Right lobe of liver (tissue), 6 donors: ENCODE measurements around the gene STXBP6. TPM values are rescaled to one million over a fixed set of nuclear protein-coding genes. Genes with fewer than 3 reads are reported as not detected.

Experiments
- ATAC-seq, 4 donors: fragments of 200-7000 bp; cut with Tn5 transposase; one replicate each; pipeline ENCODE4 v1.9.1; 2020; ENCODE audit warnings: mild to moderate bottlenecking in 4 of 4, moderate library complexity in 4 of 4
- DNase-seq, 3 donors: peaks; one replicate each; pipeline ENCODE4 v3.0.0-alpha.2; 2020
- H3K27ac ChIP-seq, 3 donors: fragments of 200-600 bp; one replicate each; pipeline ENCODE4 v1.8.0; 2022
- H3K27me3 ChIP-seq, 2 donors: fragments of 200-600 bp; one replicate each; pipeline ENCODE4 v1.8.0; 2022
- H3K36me3 ChIP-seq, 4 donors: fragments of 200-600 bp; sonication (generic) in 1 of 4; one replicate each; pipeline versions ENCODE4 v1.5.1 to v1.8.0; 2017 to 2022; ENCODE audit warnings: control low read depth in 1 of 4
- H3K4me1 ChIP-seq, 4 donors: fragments of 200-600 bp; sonication (generic) in 1 of 4; one replicate each; pipeline versions ENCODE4 v1.5.1 to v1.8.0; 2017 to 2022; ENCODE audit warnings: control low read depth in 1 of 4
- H3K4me3 ChIP-seq, 3 donors: fragments of 200-600 bp; one replicate each; pipeline ENCODE4 v1.8.0; 2022
- H3K9me3 ChIP-seq, 4 donors: fragments of 200-600 bp; sonication (generic) in 1 of 4; one replicate each; pipeline versions ENCODE4 v1.5.1 to v1.8.0; 2017 to 2022; ENCODE audit warnings: control low read depth in 1 of 4
- CTCF ChIP-seq, 4 donors: fragments of 200-600 bp in 3 of 4; fragments of 450-650 bp in 1 of 4; IDR thresholded peaks; one replicate each; pipeline versions ENCODE4 v1.5.1 to v1.8.0; 2016 to 2022; ENCODE audit warnings: antibody characterized with exemption in 4 of 4, mild to moderate bottlenecking in 2 of 4
- POLR2A ChIP-seq: fragments of 450-650 bp; IDR thresholded peaks from one replicate; pipeline ENCODE4 v1.6.1; 2017; ENCODE audit warnings: antibody characterized with exemption, mild to moderate bottlenecking
- WGBS: methylation state at CpG from one replicate; pipeline ENCODE4 v1.1.6; 2018; ENCODE audit warnings: low coverage, low lambda C conversion rate; ENCODE audit not compliant: insufficient coverage; ENCODE audit errors: missing lambda C conversion rate; 5-methylcytosine and 5-hydroxymethylcytosine counted together
- intact Hi-C, 2 donors: fragments of 100-400 bp; cut with DNase I; formaldehyde crosslinking; loops; one replicate each; pipeline versions ENCODE4 v1.11.2 to v1.14.1; 2022
- total RNA-seq, 6 experiments: library from RNA; depleted of rRNA in 2 of 6; stranded (reverse); fragments of >200 nt in 2 of 6; fragmentation: NEBNext Ultra II Directional in 3 of 6; extraction: Animal tissue kit (Norgen Biotek cat#: 25700) in 3 of 6; gene quantifications; one replicate each; pipeline versions ENCODE4 v1.1.0 to v1.2.4, GENCODE V29; 2016 to 2023
- donor health status: DM: no; HTN: yes; CAD: no.
- donor health status: DM: no; HTN: no; CAD: no.
- donor health status: DM: no; HTN: no; CAD: no.
- donor health status: DM: no; HTN: yes; CAD: no.
- donor health status: DM: no; HTN: yes; CAD: no.

The STXBP6 gene
- total RNA-seq, 6 experiments from 2014 or later: 0.55 to 1.7 (median 1.1) TPM

- DNase-seq: no peak
- intact Hi-C loops: no loop called here
- Histone ChIP-seq H3K27me3 (no peaks in the 10 kb centered on the region), H3K4me3 (no peak overlapping the region), H3K9me3 (no peaks in the 10 kb centered on the region), H3K4me1 (peaks cover 0 to 11% (median 0%) of the 10 kb centered on the region in 4 donors), H3K27ac (no peak overlapping the region), H3K36me3 (no peaks in the 10 kb centered on the region)
- 60% methylated on average over 2 of the region's 2 CpGs for WGBS
- ATAC-seq: no peak
- no peak for TF ChIP-seq CTCF (IDR thresholded peaks at IDR 0.05)
- TF ChIP-seq POLR2A: no peak
Observed at GRCh38 chr14:24915958-24916595, 133.9 kb downstream of the STXBP6 start.

GRCh38 chr14:24915403-24915921 lies 134.5 kb downstream of the STXBP6 start:
- intact Hi-C loops: no loop called here
- no peak for DNase-seq
- WGBS: 32% methylated on average over 1 of the region's 1 CpG
- Histone ChIP-seq H3K4me1 (peaks cover 0 to 17% (median 0%) of the 10 kb centered on the region in 4 donors), H3K36me3 (no peaks in the 10 kb centered on the region), H3K4me3 (no peak overlapping the region), H3K27ac (no peak overlapping the region), H3K27me3 (no peaks in the 10 kb centered on the region), H3K9me3 (no peaks in the 10 kb centered on the region)
- no peak for ATAC-seq
- no peak for TF ChIP-seq POLR2A
- no peak for TF ChIP-seq CTCF (IDR thresholded peaks at IDR 0.05)

GRCh38 chr14:24913746-24914145 lies 136.2 kb downstream of the STXBP6 start:
- 89% methylated on average over 1 of the region's 1 CpG for WGBS
- H3K27me3 ChIP-seq: no peaks in the 10 kb centered on the region
- TF ChIP-seq POLR2A (no peak), CTCF (IDR thresholded peaks at IDR 0.05) (no peak)
- no peak overlapping the region for H3K27ac ChIP-seq
- intact Hi-C loops: no loop called here
- peaks cover 0 to 17% (median 0%) of the 10 kb centered on the region in 4 donors for H3K4me1 ChIP-seq
- no peaks in the 10 kb centered on the region for H3K9me3 ChIP-seq
- H3K36me3 ChIP-seq: no peaks in the 10 kb centered on the region
- ATAC-seq (no peak), DNase-seq (no peak)
- H3K4me3 ChIP-seq: no peak overlapping the region

DNA sequence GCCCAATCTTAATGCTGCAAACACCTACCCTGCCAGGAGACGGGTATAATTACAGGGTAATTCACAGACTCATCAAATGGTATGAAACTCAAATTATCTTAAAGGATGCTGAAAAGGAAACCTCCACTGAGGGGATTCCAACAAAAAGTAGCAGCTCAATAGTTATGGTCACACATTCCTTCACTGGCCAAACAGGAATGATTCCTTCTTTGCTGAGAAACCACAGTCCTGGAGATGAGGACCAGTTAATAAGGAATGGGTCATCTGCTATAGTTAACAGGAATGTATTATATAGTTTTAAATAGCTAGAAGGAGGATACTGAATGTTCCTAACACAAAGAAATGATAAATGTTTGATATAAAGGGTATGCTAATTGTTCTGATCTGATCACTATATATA lies 136.9 kb downstream of the STXBP6 start:
- H3K4me3 ChIP-seq: no peak overlapping the region
- intact Hi-C loops: no loop called here
- no peak overlapping the region for H3K27ac ChIP-seq
- WGBS: 78% methylated on average over 1 of the region's 1 CpG
- H3K36me3 ChIP-seq: no peaks in the 10 kb centered on the region
- no peaks in the 10 kb centered on the region for H3K9me3 ChIP-seq
- no peak for DNase-seq
- peaks cover 0 to 17% (median 0%) of the 10 kb centered on the region in 4 donors for H3K4me1 ChIP-seq
- H3K27me3 ChIP-seq: no peaks in the 10 kb centered on the region
- ATAC-seq: no peak
- TF ChIP-seq CTCF (IDR thresholded peaks at IDR 0.05) (no peak), POLR2A (no peak)
